Effector memory CD8-positive, alpha-beta T cell (primary cell): ENCODE data around the gene TESMIN.

Source experiments
- ATAC-seq: fragments of 150-1000 bp; cut with Tn5 transposase; replicated peaks from 2 replicates; pipeline ENCODE4 v1.10.0; 2021; ENCODE audit warnings: mild to moderate bottlenecking, moderate library complexity
- DNase-seq, 3 experiments: peaks; one replicate each; pipeline ENCODE4 v3.0.0; 2021
- H3K27ac Mint-ChIP-seq, 2 donors: one replicate each; pipeline ENCODE4 v1.8.0; 2022; ENCODE audit warnings: mild to moderate bottlenecking in 2 of 2, mixed read lengths in 2 of 2, moderate library complexity in 2 of 2
- H3K27me3 Mint-ChIP-seq, 2 donors: one replicate each; pipeline ENCODE4 v1.8.0; 2022; ENCODE audit warnings: mixed read lengths in 2 of 2
- H3K36me3 Mint-ChIP-seq: one replicate; pipeline ENCODE4 v1.8.0; 2022; ENCODE audit warnings: mild to moderate bottlenecking, moderate library complexity, mixed read lengths; ENCODE audit not compliant: insufficient read depth
- H3K4me1 Mint-ChIP-seq, 2 donors: one replicate each; pipeline ENCODE4 v1.8.0; 2022; ENCODE audit warnings: low read depth in 2 of 2, mixed read lengths in 2 of 2
- H3K4me3 Mint-ChIP-seq, 2 donors: one replicate each; pipeline ENCODE4 v1.8.0; 2022; ENCODE audit warnings: mild to moderate bottlenecking in 2 of 2, mixed read lengths in 2 of 2, moderate library complexity in 2 of 2
- H3K9me3 Mint-ChIP-seq, 2 donors: one replicate each; pipeline ENCODE4 v1.8.0; 2022; ENCODE audit warnings: mixed read lengths in 2 of 2

TESMIN gene

GRCh38 chr11:68773521-68774193, 22.3 kb upstream of the TESMIN start:
- ATAC-seq: no peak
- Mint-ChIP-seq H3K27ac (no peak overlapping the region), H3K9me3 (no peaks in the 10 kb centered on the region), H3K4me3 (no peak overlapping the region), H3K4me1 (no peaks in the 10 kb centered on the region), H3K36me3 (peaks cover 74% of the 10 kb centered on the region), H3K27me3 (no peaks in the 10 kb centered on the region)
- DNase-seq: no peak

GRCh38 chr11:68772936-68773335, 21.6 kb upstream of the TESMIN start:
- no peaks in the 10 kb centered on the region for H3K4me1 Mint-ChIP-seq
- H3K4me3 Mint-ChIP-seq: no peak overlapping the region
- no peaks in the 10 kb centered on the region for H3K27me3 Mint-ChIP-seq
- no peak for ATAC-seq
- H3K27ac Mint-ChIP-seq: no peak overlapping the region
- H3K36me3 Mint-ChIP-seq: peaks cover 74% of the 10 kb centered on the region
- DNase-seq: no peak
- no peaks in the 10 kb centered on the region for H3K9me3 Mint-ChIP-seq

GRCh38 chr11:68770781-68771180, 19.5 kb upstream of the TESMIN start:
- DNase-seq (no peak), ATAC-seq (no peak)
- H3K36me3 Mint-ChIP-seq: peaks cover 66% of the 10 kb centered on the region
- H3K9me3 Mint-ChIP-seq: no peaks in the 10 kb centered on the region
- H3K4me1 Mint-ChIP-seq: no peaks in the 10 kb centered on the region
- H3K27me3 Mint-ChIP-seq: no peaks in the 10 kb centered on the region
- no peak overlapping the region for H3K4me3 Mint-ChIP-seq
- H3K27ac Mint-ChIP-seq: no peak overlapping the region

GRCh38 chr11:68767672-68768071, 16.4 kb upstream of the TESMIN start:
- Mint-ChIP-seq H3K36me3 (peaks cover 41% of the 10 kb centered on the region), H3K4me3 (no peak overlapping the region), H3K27ac (no peak overlapping the region), H3K4me1 (peaks cover 1 to 3% of the 10 kb centered on the region in 2 donors), H3K27me3 (no peaks in the 10 kb centered on the region), H3K9me3 (no peaks in the 10 kb centered on the region)
- ATAC-seq: no peak
- no peak for DNase-seq

GRCh38 chr11:68766786-68767185, 15.5 kb upstream of the TESMIN start:
- no peaks in the 10 kb centered on the region for H3K9me3 Mint-ChIP-seq
- no peak overlapping the region for H3K4me3 Mint-ChIP-seq
- H3K27ac Mint-ChIP-seq: peak overlapping the region in 1 of 2 donors; percentile 15
- H3K27me3 Mint-ChIP-seq: no peaks in the 10 kb centered on the region
- peaks cover 1 to 3% of the 10 kb centered on the region in 2 donors for H3K4me1 Mint-ChIP-seq
- H3K36me3 Mint-ChIP-seq: peaks cover 43% of the 10 kb centered on the region
- no peak for ATAC-seq
- no peak for DNase-seq

- Mint-ChIP-seq H3K4me3 (no peak overlapping the region), H3K27me3 (no peaks in the 10 kb centered on the region), H3K27ac (no peak overlapping the region), H3K36me3 (peaks cover 48% of the 10 kb centered on the region), H3K4me1 (peaks cover 1 to 3% of the 10 kb centered on the region in 2 donors), H3K9me3 (no peaks in the 10 kb centered on the region)
- DNase-seq (no peak), ATAC-seq (no peak)
These were observed 13.4 kb upstream of the TESMIN start for GRCh38 chr11:68764746-68765145.

- Mint-ChIP-seq H3K27me3 (no peaks in the 10 kb centered on the region), H3K9me3 (no peaks in the 10 kb centered on the region), H3K27ac (peak overlapping the region in 1 of 2 donors; percentile 57), H3K4me1 (peaks cover 1 to 3% of the 10 kb centered on the region in 2 donors), H3K36me3 (peaks cover 48% of the 10 kb centered on the region), H3K4me3 (no peak overlapping the region)
- no peak for DNase-seq
- ATAC-seq: no peak
These were observed 12.8 kb upstream of the TESMIN start for GRCh38 chr11:68763926-68764657.

- H3K36me3 Mint-ChIP-seq: peaks cover 48% of the 10 kb centered on the region
- H3K4me3 Mint-ChIP-seq: no peak overlapping the region
- ATAC-seq: no peak
- no peaks in the 10 kb centered on the region for H3K27me3 Mint-ChIP-seq
- H3K27ac Mint-ChIP-seq: peak overlapping the region in 1 of 2 donors; percentile 57
- DNase-seq: no peak
- H3K9me3 Mint-ChIP-seq: no peaks in the 10 kb centered on the region
- H3K4me1 Mint-ChIP-seq: peaks cover 1 to 3% of the 10 kb centered on the region in 2 donors
These were observed 11.9 kb upstream of the TESMIN start for GRCh38 chr11:68763181-68763721.

GRCh38 chr11:68762481-68762880, 11.2 kb upstream of the TESMIN start:
- DNase-seq: no peak
- peaks cover 48% of the 10 kb centered on the region for H3K36me3 Mint-ChIP-seq
- no peak overlapping the region for H3K27ac Mint-ChIP-seq
- no peaks in the 10 kb centered on the region for H3K9me3 Mint-ChIP-seq
- H3K27me3 Mint-ChIP-seq: no peaks in the 10 kb centered on the region
- no peak for ATAC-seq
- H3K4me3 Mint-ChIP-seq: no peak overlapping the region
- peaks cover 1 to 3% of the 10 kb centered on the region in 2 donors for H3K4me1 Mint-ChIP-seq

GRCh38 chr11:68761801-68762200, 10.5 kb upstream of the TESMIN start:
- H3K27me3 Mint-ChIP-seq: no peaks in the 10 kb centered on the region
- no peaks in the 10 kb centered on the region for H3K9me3 Mint-ChIP-seq
- H3K36me3 Mint-ChIP-seq: peaks cover 54% of the 10 kb centered on the region
- H3K4me1 Mint-ChIP-seq: peaks cover 1 to 3% of the 10 kb centered on the region in 2 donors
- no peak overlapping the region for H3K27ac Mint-ChIP-seq
- H3K4me3 Mint-ChIP-seq: no peak overlapping the region
- DNase-seq (no peak), ATAC-seq (no peak)

GRCh38 chr11:68759991-68760390, 8.7 kb upstream of the TESMIN start:
- H3K36me3 Mint-ChIP-seq: peaks cover 57% of the 10 kb centered on the region
- no peaks in the 10 kb centered on the region for H3K9me3 Mint-ChIP-seq
- no peak overlapping the region for H3K4me3 Mint-ChIP-seq
- H3K27me3 Mint-ChIP-seq: no peaks in the 10 kb centered on the region
- H3K27ac Mint-ChIP-seq: no peak overlapping the region
- DNase-seq (no peak), ATAC-seq (no peak)
- H3K4me1 Mint-ChIP-seq: peaks cover 0 to 1% of the 10 kb centered on the region in 2 donors

GRCh38 chr11:68757711-68758110, 6.4 kb upstream of the TESMIN start:
- H3K4me1 Mint-ChIP-seq: peaks cover 0 to 2% of the 10 kb centered on the region in 2 donors
- DNase-seq: no peak
- no peak overlapping the region for H3K27ac Mint-ChIP-seq
- H3K36me3 Mint-ChIP-seq: peaks cover 52% of the 10 kb centered on the region
- H3K27me3 Mint-ChIP-seq: no peaks in the 10 kb centered on the region
- no peak for ATAC-seq
- no peaks in the 10 kb centered on the region for H3K9me3 Mint-ChIP-seq
- H3K4me3 Mint-ChIP-seq: no peak overlapping the region

- H3K4me3 Mint-ChIP-seq: no peak overlapping the region
- no peak overlapping the region for H3K27ac Mint-ChIP-seq
- no peak for DNase-seq
- H3K36me3 Mint-ChIP-seq: peaks cover 46% of the 10 kb centered on the region
- H3K27me3 Mint-ChIP-seq: no peaks in the 10 kb centered on the region
- no peaks in the 10 kb centered on the region for H3K9me3 Mint-ChIP-seq
- ATAC-seq: no peak
- peaks cover 3 to 5% of the 10 kb centered on the region in 2 donors for H3K4me1 Mint-ChIP-seq
These were observed 4.9 kb upstream of the TESMIN start for GRCh38 chr11:68756171-68756766.
